Measurements from ENCODE around the gene ASH1L. TPM values are rescaled to one million over a fixed set of nuclear protein-coding genes. Genes with fewer than 3 reads are reported as not detected.

ASH1L gene
- total and polyA plus RNA-seq, 2 donors (not counting 3 experiments of a cell fraction or from before 2014, with no cell fraction given) = 11.6 to 29.2 TPM

DNA sequence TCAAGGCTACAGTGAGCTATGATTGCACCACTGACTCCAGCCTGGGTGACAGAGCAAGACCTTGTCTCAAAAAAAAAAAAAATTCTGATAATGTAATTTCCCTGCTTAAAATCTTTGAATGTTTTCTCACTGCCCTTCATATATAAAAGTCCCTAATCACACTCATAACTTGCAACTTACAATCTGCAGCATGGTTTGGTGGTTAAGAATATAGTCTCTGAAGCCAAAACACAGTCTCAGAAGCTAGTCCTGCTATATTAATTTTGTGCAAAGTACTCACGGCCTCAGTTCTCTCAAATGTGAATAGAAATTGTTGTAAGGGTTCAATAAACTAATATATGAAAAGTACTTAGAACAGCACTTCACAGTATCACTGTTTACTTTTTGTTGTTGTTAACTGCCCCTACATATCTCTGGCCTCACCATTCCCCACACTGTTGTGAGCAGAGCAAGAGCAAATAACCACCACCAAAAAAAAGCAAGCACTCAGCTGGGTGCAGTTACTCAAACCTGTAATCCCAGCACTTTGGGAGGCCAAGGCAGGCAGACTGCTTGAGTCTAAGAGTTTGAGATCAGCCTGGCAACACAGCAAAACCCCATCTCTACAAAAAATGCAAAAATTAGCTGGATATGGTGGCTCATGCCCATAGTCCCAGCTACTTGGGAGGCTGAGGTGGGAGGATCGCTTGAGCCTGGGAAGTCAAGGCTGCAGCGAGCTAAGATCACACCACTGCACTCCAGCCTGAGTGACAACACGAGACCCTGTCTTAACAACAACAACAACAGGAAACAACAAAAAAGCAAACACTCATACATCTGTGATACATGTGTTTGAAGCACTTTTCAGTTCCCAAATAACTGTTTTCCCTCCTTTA, 22.4 kb downstream of the ASH1L start:
- peaks cover 17% of the 10 kb centered on the region for H3K4me1 ChIP-seq (ENCODE audit: control insufficient read depth, extremely low read depth, insufficient read depth, low read length)
- dilution Hi-C loops (cut with MboI; ENCODE audit: extremely low pct_ligation_motif_present, low sequenced_read_pairs) = no loop called here
- peaks cover 10% of the 10 kb centered on the region for H4K20me1 ChIP-seq (replicated peaks; ENCODE audit: control insufficient read depth, extremely low read depth, insufficient read depth, low read length)
- ChIA-PET CTCF (no interaction called here), POLR2A (no interaction called here)
- H2AFZ ChIP-seq (ENCODE audit: low read depth, low read length) = no peak overlapping the region
- no peak overlapping the region for H3K27ac ChIP-seq (ENCODE audit: insufficient read depth, low read depth, low read length)
- H3K9me3 ChIP-seq (replicated peaks; ENCODE audit: control insufficient read depth, insufficient read depth, low read length) = no peaks in the 10 kb centered on the region
- TF ChIP-seq FOS (IDR thresholded peaks at IDR 0.05; ENCODE audit: borderline replicate concordance, insufficient read depth, low read length) (no peak), MAX (IDR thresholded peaks at IDR 0.05; ENCODE audit: insufficient read depth, insufficient read length) (no peak), POLR2AphosphoS5 (IDR thresholded peaks at IDR 0.05; ENCODE audit: insufficient read depth, low read depth, low read length) (no peak), JUN (IDR thresholded peaks at IDR 0.05; ENCODE audit: borderline replicate concordance, insufficient read depth, insufficient read length, low read depth) (no peak), EZH2 (IDR thresholded peaks at IDR 0.05; ENCODE audit: borderline replicate concordance, low read depth, low read length, severe bottlenecking) (no peak), CTCF (IDR thresholded peaks at IDR 0.05; ENCODE audit: extremely low read depth in 1 of 2, insufficient read depth in 1 of 2, low read depth in 1 of 2, low read length in 2 of 2) (no peak)
- no peaks in the 10 kb centered on the region for H3K27me3 ChIP-seq (ENCODE audit: control insufficient read depth in 2 of 2, insufficient read depth in 2 of 2, low read length in 2 of 2)
- no peak overlapping the region for H3K4me2 ChIP-seq (ENCODE audit: insufficient read depth, low read length)
- no peak overlapping the region for H3K9ac ChIP-seq (replicated peaks; ENCODE audit: extremely low read depth, insufficient read depth, low read length)
- H3K9me1 ChIP-seq (replicated peaks; ENCODE audit: control insufficient read depth, extremely low read depth, insufficient read depth, low read length) = no peaks in the 10 kb centered on the region
- BruUV-seq (replicated peaks) = no TSS peak
- no peak overlapping the region for H3K4me3 ChIP-seq (replicated peaks in 1 of 3; ENCODE audit: insufficient read depth in 1 of 3, low read depth in 1 of 3, low read length in 3 of 3)
- no peak for FAIRE-seq
- H3K36me3 ChIP-seq (ENCODE audit: control insufficient read depth in 2 of 2, extremely low read depth in 1 of 2, insufficient read depth in 2 of 2, low read length in 2 of 2) = no peaks in the 10 kb centered on the region
- DNase-seq (ENCODE audit: low read depth, low spot score) = no peak
- intact Hi-C loops (cut with micrococcal nuclease) = no loop called here
- H3K79me2 ChIP-seq (ENCODE audit: control insufficient read depth, insufficient read depth, low read length) = peaks cover 50% of the 10 kb centered on the region

Measured in endothelial cell of umbilical vein (primary cell).